ENCODE measurements around the gene CCDC178.

The CCDC178 gene

GRCh38 chr18:33115917-33116316, 324.6 kb downstream of the CCDC178 start:
- no peak for DNase-seq

- DNase-seq = no peak
Measured at GRCh38 chr18:33115476-33115875, 325.0 kb downstream of the CCDC178 start.

- no peak for DNase-seq
Measured at GRCh38 chr18:33114749-33115148, 325.8 kb downstream of the CCDC178 start.

- no peak for DNase-seq
Measured at GRCh38 chr18:33113416-33113815, 327.1 kb downstream of the CCDC178 start.

- no peak for DNase-seq
Measured at GRCh38 chr18:33107511-33107910, 333.0 kb downstream of the CCDC178 start.

GRCh38 chr18:33101316-33101715, 339.2 kb downstream of the CCDC178 start:
- DNase-seq = no peak

GRCh38 chr18:33099626-33100025, 340.9 kb downstream of the CCDC178 start:
- no peak for DNase-seq

GRCh38 chr18:33097126-33097525, 343.4 kb downstream of the CCDC178 start:
- DNase-seq = no peak

- no peak for DNase-seq
Measured at GRCh38 chr18:33090461-33090860, 350.1 kb downstream of the CCDC178 start.

- no peak for DNase-seq
Measured at GRCh38 chr18:33076601-33077000, 363.9 kb downstream of the CCDC178 start.

GRCh38 chr18:33074125-33074524, 366.4 kb downstream of the CCDC178 start:
- DNase-seq = no peak

GRCh38 chr18:33062834-33063364, 377.6 kb downstream of the CCDC178 start:
- DNase-seq = no peak

- DNase-seq = no peak
Measured at GRCh38 chr18:33052886-33053285, 387.6 kb downstream of the CCDC178 start.

GRCh38 chr18:33051407-33051806, 389.1 kb downstream of the CCDC178 start:
- DNase-seq = no peak

- no peak for DNase-seq
Measured at GRCh38 chr18:33040213-33040612, 400.3 kb downstream of the CCDC178 start.

GRCh38 chr18:33034945-33035344, 405.6 kb downstream of the CCDC178 start:
- DNase-seq = no peak

- DNase-seq = no peak
Measured at GRCh38 chr18:33034212-33034611, 406.3 kb downstream of the CCDC178 start.

- DNase-seq = peak in 1 of 2 experiments; percentile 13
Measured at GRCh38 chr18:33022370-33022769, 418.2 kb downstream of the CCDC178 start.

- DNase-seq = no peak
Measured at GRCh38 chr18:33020877-33021276, 419.6 kb downstream of the CCDC178 start.

GRCh38 chr18:33014060-33014796, 426.3 kb downstream of the CCDC178 start:
- no peak for DNase-seq

GRCh38 chr18:33010149-33010548, 430.4 kb downstream of the CCDC178 start:
- no peak for DNase-seq

GRCh38 chr18:32998921-32999320, 441.6 kb downstream of the CCDC178 start:
- no peak for DNase-seq

- DNase-seq = no peak
Measured at GRCh38 chr18:32998285-32998684, 442.2 kb downstream of the CCDC178 start.

GRCh38 chr18:32983721-32984120, 456.8 kb downstream of the CCDC178 start:
- DNase-seq = no peak

GRCh38 chr18:32980896-32981295, 459.6 kb downstream of the CCDC178 start:
- no peak for DNase-seq

All from Kasumi-1 (cell line).